ENCODE results near the gene NALCN.

The NALCN gene

GRCh38 chr13:101417043-101417406 lies 717 bp upstream of the NALCN start (continued):
- peak; percentile 43; the same call in 1 of the 2 replicates for TF ChIP-seq ZFHX2 (tag by site-specific recombination; conservative IDR thresholded peaks at IDR 0.05)
- TF ChIP-seq ZBTB48 (tag by site-specific recombination; IDR thresholded peaks at IDR 0.05), result peak; percentile 65; the same call in 1 of the 2 replicates

- Histone ChIP-seq H3K9me3 (ENCODE audit: control insufficient read depth, insufficient read depth, low read depth, low read length) (no peaks in the 10 kb centered on the region), H3K4me1 (ENCODE audit: control insufficient read depth, insufficient read depth, low read length) (peaks cover 2% of the 10 kb centered on the region; the same call in 1 of the 2 replicates), H3K27ac (ENCODE audit: extremely low read depth, low read depth, low read length) (peak overlapping the region; percentile 68), H3K4me3 (ENCODE audit: low read depth, low read length) (peak overlapping the region; percentile 62), H3K36me3 (ENCODE audit: control insufficient read depth in 2 of 2, insufficient read depth in 1 of 2, low read length in 2 of 2) (no peaks in the 10 kb centered on the region)
- POLR2A ChIA-PET, result no interaction called here
- TF ChIP-seq MEIS1 (CRISPR knock-in tag; IDR thresholded peaks at IDR 0.05; ENCODE audit: borderline replicate concordance) (no peak), PRDM10 (tag by site-specific recombination; IDR thresholded peaks at IDR 0.05) (peak; percentile 82), GLIS2 (tag by site-specific recombination; IDR thresholded peaks at IDR 0.05) (0 out of 2 replicates have a peak, but pooled peaks have one; percentile 13), ZNF488 (tag by site-specific recombination; IDR thresholded peaks at IDR 0.05) (no peak), SCRT2 (tag by site-specific recombination; IDR thresholded peaks at IDR 0.05) (peak; percentile 79), ZBTB26 (tag by site-specific recombination; optimal IDR thresholded peaks at IDR 0.05) (peak; percentile 45), ZXDB (tag by site-specific recombination; IDR thresholded peaks at IDR 0.05) (peak; percentile 30; the same call in 1 of the 2 replicates), ZNF214 (tag by site-specific recombination; IDR thresholded peaks at IDR 0.05; ENCODE audit: borderline replicate concordance) (no peak), ZFHX2 (tag by site-specific recombination; conservative IDR thresholded peaks at IDR 0.05) (peak; percentile 52), ZNF585B (tag by site-specific recombination; IDR thresholded peaks at IDR 0.05) (peak; percentile 93), KLF16 (tag by site-specific recombination; IDR thresholded peaks at IDR 0.05) (peak; percentile 47; the same call in 1 of the 2 replicates), ZIC2 (tag by site-specific recombination; IDR thresholded peaks at IDR 0.05) (peak; percentile 45; the same call in 1 of the 2 replicates), ZNF335 (tag by site-specific recombination; conservative IDR thresholded peaks at IDR 0.05) (peak; percentile 60), ZBTB17 (tag by site-specific recombination; IDR thresholded peaks at IDR 0.05) (peak; percentile 52), ZBTB8A (tag by site-specific recombination; IDR thresholded peaks at IDR 0.05) (peak; percentile 50; the same call in 1 of the 2 replicates), OSR2 (tag by site-specific recombination; IDR thresholded peaks at IDR 0.05) (no peak), ZNF600 (tag by site-specific recombination; IDR thresholded peaks at IDR 0.05) (peak; percentile 51; the same call in 1 of the 2 replicates), ZNF341 (tag by site-specific recombination; IDR thresholded peaks at IDR 0.05; ENCODE audit: low read depth) (0 out of 2 replicates have a peak, but pooled peaks have one; percentile 15)
- TF ChIP-seq, protein P1, sequence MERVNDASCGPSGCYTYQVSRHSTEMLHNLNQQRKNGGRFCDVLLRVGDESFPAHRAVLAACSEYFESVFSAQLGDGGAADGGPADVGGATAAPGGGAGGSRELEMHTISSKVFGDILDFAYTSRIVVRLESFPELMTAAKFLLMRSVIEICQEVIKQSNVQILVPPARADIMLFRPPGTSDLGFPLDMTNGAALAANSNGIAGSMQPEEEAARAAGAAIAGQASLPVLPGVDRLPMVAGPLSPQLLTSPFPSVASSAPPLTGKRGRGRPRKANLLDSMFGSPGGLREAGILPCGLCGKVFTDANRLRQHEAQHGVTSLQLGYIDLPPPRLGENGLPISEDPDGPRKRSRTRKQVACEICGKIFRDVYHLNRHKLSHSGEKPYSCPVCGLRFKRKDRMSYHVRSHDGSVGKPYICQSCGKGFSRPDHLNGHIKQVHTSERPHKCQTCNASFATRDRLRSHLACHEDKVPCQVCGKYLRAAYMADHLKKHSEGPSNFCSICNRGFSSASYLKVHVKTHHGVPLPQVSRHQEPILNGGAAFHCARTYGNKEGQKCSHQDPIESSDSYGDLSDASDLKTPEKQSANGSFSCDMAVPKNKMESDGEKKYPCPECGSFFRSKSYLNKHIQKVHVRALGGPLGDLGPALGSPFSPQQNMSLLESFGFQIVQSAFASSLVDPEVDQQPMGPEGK (tag by site-specific recombination; IDR thresholded peaks at IDR 0.05), result peak; percentile 82
- CTCF ChIA-PET, result no interaction called here
These were observed 742 bp downstream of the NALCN start for GRCh38 chr13:101415358-101416174.

All from HEK293 (cell line).